SK-N-SH treated with all-trans-retinoic acid at 6 μM for 48 hours (cell line): Measurements from ENCODE around the gene PCDHGB3.

ENCODE experiments used
- BACH2 ChIP-seq: fragments of 250-450 bp; sonication (Bioruptor Pico); IDR thresholded peaks from 2 replicates; pipeline ENCODE4 v1.9.0; 2021; ENCODE audit warnings: mild to moderate bottlenecking, borderline replicate concordance
- ESRRG ChIP-seq: fragments of 250-450 bp; sonication (Bioruptor Pico); IDR thresholded peaks from 2 replicates; pipeline ENCODE4 v1.6.1; 2021; ENCODE audit warnings: mild to moderate bottlenecking
- GLIS3 ChIP-seq: fragments of 250-450 bp; sonication (Bioruptor Pico); IDR thresholded peaks from 2 replicates; pipeline ENCODE4 v1.5.0; 2020; ENCODE audit warnings: mild to moderate bottlenecking, moderate library complexity
- RARB ChIP-seq: fragments of 250-450 bp; sonication (Bioruptor Pico); IDR thresholded peaks from 2 replicates; pipeline ENCODE4 v1.8.0; 2021; ENCODE audit warnings: mild to moderate bottlenecking, moderate library complexity
- ZNF8 ChIP-seq: fragments of 450-650 bp; formaldehyde crosslinking; IDR thresholded peaks from 2 replicates; pipeline ENCODE4 v1.5.0; 2020; ENCODE audit warnings: mild to moderate bottlenecking, moderate library complexity

- no peak for TF ChIP-seq BACH2
- TF ChIP-seq RARB, result no peak
- no peak for TF ChIP-seq ZNF8 (CRISPR knock-in tag)
- no peak for TF ChIP-seq ESRRG (CRISPR knock-in tag)
- TF ChIP-seq GLIS3, result no peak
These were observed 31.3 kb upstream of the PCDHGB3 start, which contains the start of gene PCDHGA2 for GRCh38 chr5:141338538-141339306.
